Panc1 (cell line): ENCODE measurements around the gene PRKCB. TPM values are rescaled to one million over a fixed set of nuclear protein-coding genes. Genes with fewer than 3 reads are reported as not detected.

ENCODE experiments used
- ATAC-seq: fragments of 200-7000 bp; cut with Tn5 transposase; 2 replicates; pipeline ENCODE4 v1.9.1; 2020; ENCODE audit warnings: mild to moderate bottlenecking, moderate library complexity
- BruUV-seq: library from RNA; stranded (reverse); fragments of 400-500 nt; replicated peaks from 2 replicates; lab custom pipeline; 2021; lab: Mats Ljungman, UMichigan
- CTCF ChIA-PET: fragments of 300-600 bp; sonication (Branson Sonifier 250); formaldehyde crosslinking; loops from one replicate; lab custom pipeline; 2022; ENCODE audit warnings: antibody characterized with exemption; lab: Charles Lee
- POLR2A ChIA-PET: fragments of 300-600 bp; sonication (Branson Sonifier 250); formaldehyde crosslinking; loops from one replicate; lab custom pipeline; 2022; ENCODE audit warnings: antibody characterized with exemption; lab: Charles Lee
- DNase-seq: peaks from one replicate; pipeline ENCODE4 v3.0.0-alpha.2; 2010; ENCODE audit warnings: low read depth, low spot score
- H3K27ac ChIP-seq: 2 replicates; pipeline ENCODE4 v1.5.1; 2011; ENCODE audit warnings: mild to moderate bottlenecking, low read length, inconsistent platforms
- H3K27me3 ChIP-seq: fragments of 200-500 bp; sonication (Bioruptor generic); 2 replicates; pipeline ENCODE4 v1.6.0; 2014; ENCODE audit warnings: low read length, inconsistent platforms; ENCODE audit not compliant: control insufficient read depth, insufficient read depth
- H3K36me3 ChIP-seq: fragments of 200-500 bp; sonication (Bioruptor generic); 2 replicates; pipeline ENCODE4 v1.5.1; 2014; ENCODE audit warnings: inconsistent platforms, mild to moderate bottlenecking, low read length, moderate library complexity; ENCODE audit not compliant: control insufficient read depth, insufficient read depth
- H3K4me1 ChIP-seq: 2 replicates; pipeline ENCODE4 v1.5.1; 2011; ENCODE audit warnings: inconsistent platforms, mild to moderate bottlenecking, low read length, moderate library complexity; ENCODE audit not compliant: control insufficient read depth, insufficient read depth
- H3K4me3 ChIP-seq, 2 experiments: 2 replicates each; pipeline ENCODE4 v1.5.1; 2011 to 2012; ENCODE audit warnings: low read depth in 2 of 2, low read length in 2 of 2, mild to moderate bottlenecking in 2 of 2, inconsistent platforms in 1 of 2, moderate library complexity in 1 of 2
- H3K9me3 ChIP-seq: fragments of 200-500 bp; sonication (Bioruptor generic); 2 replicates; pipeline ENCODE4 v1.5.1; 2014; ENCODE audit warnings: low read depth, mild to moderate bottlenecking, inconsistent platforms, low read length, moderate library complexity; ENCODE audit not compliant: control insufficient read depth, insufficient read depth
- POLR2AphosphoS5 ChIP-seq: IDR thresholded peaks from 2 replicates; pipeline ENCODE4 v1.6.1; 2012; ENCODE audit warnings: mild to moderate bottlenecking, low read depth, low read length, moderate library complexity
- SIN3A ChIP-seq: IDR thresholded peaks from 2 replicates; pipeline ENCODE4 v1.6.1; 2012; ENCODE audit warnings: low read depth, mild to moderate bottlenecking, low read length, moderate library complexity, borderline replicate concordance; ENCODE audit not compliant: insufficient read depth
- TCF7L2 ChIP-seq: IDR thresholded peaks from 2 replicates; pipeline ENCODE4 v1.6.1; 2011; ENCODE audit warnings: mild to moderate bottlenecking, low read depth, low read length, inconsistent platforms
- in situ Hi-C: cut with HindIII; loops from 2 replicates; pipeline ENCODE4 v1.10.0; 2016; ENCODE audit warnings: low sequenced_read_pairs, low pct_unique_long_range_greater_than_20kb
- intact Hi-C: fragments of 100-400 bp; cut with micrococcal nuclease; formaldehyde crosslinking; loops from one replicate; pipeline ENCODE4 v1.10.0; 2022; ENCODE audit not compliant: unreplicated experiment
- total RNA-seq: library from RNA; stranded (reverse); gene quantifications from one replicate; pipeline ENCODE4 v1.2.1, GENCODE V29; 2021; ENCODE audit not compliant: unreplicated experiment
- TF ChIP-seq, protein P1 (sequence below): fragments of 450-650 bp; IDR thresholded peaks from 2 replicates; pipeline ENCODE4 v1.5.1; 2017; ENCODE audit warnings: mild to moderate bottlenecking
- TF ChIP-seq, protein P2 (sequence below), 2 experiments: IDR thresholded peaks; 2 replicates each; pipeline ENCODE4 v1.6.1; 2011 to 2012; ENCODE audit warnings: low read depth in 2 of 2, control low read depth in 1 of 2, low read length in 1 of 2, mild to moderate bottlenecking in 1 of 2, moderate library complexity in 1 of 2; ENCODE audit not compliant: insufficient read depth in 1 of 2

PRKCB gene
- total RNA-seq, 1 experiment from 2014 or later, result 0.41 TPM

DNA sequence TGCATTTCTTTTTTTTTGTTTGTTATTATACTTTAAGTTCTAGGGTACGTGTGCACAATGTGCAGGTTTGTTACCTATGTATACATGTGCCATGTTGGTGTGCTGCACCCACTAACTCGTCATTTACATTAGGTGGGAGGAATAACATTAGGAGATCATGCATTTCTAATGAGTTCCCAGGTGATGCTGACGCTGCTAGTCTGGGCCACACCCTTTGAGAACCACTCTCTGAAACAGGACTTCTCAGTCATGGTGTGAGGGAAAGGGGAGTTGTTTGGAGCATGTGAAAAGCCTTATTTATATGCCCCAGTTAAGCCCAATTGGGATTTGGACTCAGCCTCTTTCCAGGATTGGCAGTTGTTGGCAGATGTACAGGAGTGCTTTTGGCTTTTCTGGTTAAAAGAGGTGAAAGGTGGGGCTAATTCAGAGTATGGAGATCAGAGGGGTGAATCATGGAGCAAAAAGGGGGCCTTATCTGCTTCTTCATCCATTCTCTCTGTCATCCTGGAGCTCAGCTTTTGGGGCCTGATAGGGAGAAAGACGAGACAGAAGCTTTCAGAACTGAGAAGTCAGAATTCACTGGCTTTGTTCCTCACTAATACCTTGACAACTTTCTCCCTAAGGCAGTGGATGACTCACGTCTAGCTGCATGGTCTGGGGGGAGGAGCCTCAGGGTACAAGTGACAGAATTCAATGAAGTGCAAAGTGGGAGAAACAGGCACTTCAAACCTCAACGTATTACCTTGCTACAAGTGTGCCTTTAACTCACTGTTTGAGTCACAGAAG is 240.3 kb downstream of the PRKCB start:
- H3K27me3 ChIP-seq, result peaks cover 12% of the 10 kb centered on the region; the same call in 1 of the 2 replicates
- H3K4me1 ChIP-seq, result no peaks in the 10 kb centered on the region; the same call in 1 of the 2 replicates
- ATAC-seq (no peak), DNase-seq (no peak)
- H3K9me3 ChIP-seq, result no peaks in the 10 kb centered on the region
- POLR2A ChIA-PET, result no interaction called here
- intact Hi-C loops (loop anchor here (10.0 kb wide), 1 partner anchor 169 kb away; no protein-coding TSS in a partner anchor), in situ Hi-C loops (no loop called here)
- H3K36me3 ChIP-seq, result no peaks in the 10 kb centered on the region
- no peak overlapping the region for H3K4me3 ChIP-seq
- TF ChIP-seq, protein P1, sequence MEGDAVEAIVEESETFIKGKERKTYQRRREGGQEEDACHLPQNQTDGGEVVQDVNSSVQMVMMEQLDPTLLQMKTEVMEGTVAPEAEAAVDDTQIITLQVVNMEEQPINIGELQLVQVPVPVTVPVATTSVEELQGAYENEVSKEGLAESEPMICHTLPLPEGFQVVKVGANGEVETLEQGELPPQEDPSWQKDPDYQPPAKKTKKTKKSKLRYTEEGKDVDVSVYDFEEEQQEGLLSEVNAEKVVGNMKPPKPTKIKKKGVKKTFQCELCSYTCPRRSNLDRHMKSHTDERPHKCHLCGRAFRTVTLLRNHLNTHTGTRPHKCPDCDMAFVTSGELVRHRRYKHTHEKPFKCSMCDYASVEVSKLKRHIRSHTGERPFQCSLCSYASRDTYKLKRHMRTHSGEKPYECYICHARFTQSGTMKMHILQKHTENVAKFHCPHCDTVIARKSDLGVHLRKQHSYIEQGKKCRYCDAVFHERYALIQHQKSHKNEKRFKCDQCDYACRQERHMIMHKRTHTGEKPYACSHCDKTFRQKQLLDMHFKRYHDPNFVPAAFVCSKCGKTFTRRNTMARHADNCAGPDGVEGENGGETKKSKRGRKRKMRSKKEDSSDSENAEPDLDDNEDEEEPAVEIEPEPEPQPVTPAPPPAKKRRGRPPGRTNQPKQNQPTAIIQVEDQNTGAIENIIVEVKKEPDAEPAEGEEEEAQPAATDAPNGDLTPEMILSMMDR, result no peak
- TF ChIP-seq TCF7L2, result no peak
- no peak for TF ChIP-seq POLR2AphosphoS5
- TF ChIP-seq, protein P2, sequence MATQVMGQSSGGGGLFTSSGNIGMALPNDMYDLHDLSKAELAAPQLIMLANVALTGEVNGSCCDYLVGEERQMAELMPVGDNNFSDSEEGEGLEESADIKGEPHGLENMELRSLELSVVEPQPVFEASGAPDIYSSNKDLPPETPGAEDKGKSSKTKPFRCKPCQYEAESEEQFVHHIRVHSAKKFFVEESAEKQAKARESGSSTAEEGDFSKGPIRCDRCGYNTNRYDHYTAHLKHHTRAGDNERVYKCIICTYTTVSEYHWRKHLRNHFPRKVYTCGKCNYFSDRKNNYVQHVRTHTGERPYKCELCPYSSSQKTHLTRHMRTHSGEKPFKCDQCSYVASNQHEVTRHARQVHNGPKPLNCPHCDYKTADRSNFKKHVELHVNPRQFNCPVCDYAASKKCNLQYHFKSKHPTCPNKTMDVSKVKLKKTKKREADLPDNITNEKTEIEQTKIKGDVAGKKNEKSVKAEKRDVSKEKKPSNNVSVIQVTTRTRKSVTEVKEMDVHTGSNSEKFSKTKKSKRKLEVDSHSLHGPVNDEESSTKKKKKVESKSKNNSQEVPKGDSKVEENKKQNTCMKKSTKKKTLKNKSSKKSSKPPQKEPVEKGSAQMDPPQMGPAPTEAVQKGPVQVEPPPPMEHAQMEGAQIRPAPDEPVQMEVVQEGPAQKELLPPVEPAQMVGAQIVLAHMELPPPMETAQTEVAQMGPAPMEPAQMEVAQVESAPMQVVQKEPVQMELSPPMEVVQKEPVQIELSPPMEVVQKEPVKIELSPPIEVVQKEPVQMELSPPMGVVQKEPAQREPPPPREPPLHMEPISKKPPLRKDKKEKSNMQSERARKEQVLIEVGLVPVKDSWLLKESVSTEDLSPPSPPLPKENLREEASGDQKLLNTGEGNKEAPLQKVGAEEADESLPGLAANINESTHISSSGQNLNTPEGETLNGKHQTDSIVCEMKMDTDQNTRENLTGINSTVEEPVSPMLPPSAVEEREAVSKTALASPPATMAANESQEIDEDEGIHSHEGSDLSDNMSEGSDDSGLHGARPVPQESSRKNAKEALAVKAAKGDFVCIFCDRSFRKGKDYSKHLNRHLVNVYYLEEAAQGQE (IDR thresholded peaks at IDR 0.05; ENCODE audit: insufficient read depth in 1 of 2, low read depth in 2 of 2, low read length in 1 of 2), result no peak
- TF ChIP-seq SIN3A, result no peak
- CTCF ChIA-PET, result no interaction called here
- BruUV-seq, result no TSS peak
- H3K27ac ChIP-seq, result no peak overlapping the region

DNA sequence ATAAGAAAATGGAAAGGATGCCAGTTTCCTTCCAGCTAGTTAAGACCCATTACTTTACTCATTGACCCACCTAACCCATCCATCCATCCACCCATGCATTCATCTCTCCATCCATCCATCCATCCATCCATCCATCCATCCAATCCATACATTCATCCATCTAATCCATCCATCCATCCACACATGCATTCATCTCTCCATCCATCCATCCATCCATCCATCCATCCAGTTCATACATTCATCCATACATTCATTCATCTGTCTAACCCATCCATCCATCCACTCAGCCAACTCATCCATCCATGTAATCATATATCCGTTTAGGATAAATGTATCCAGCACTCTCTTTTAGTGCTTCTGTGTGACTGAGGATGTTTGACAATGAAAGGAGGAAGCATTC is 241.5 kb downstream of the PRKCB start:
- no peak overlapping the region for H3K4me3 ChIP-seq
- ChIA-PET POLR2A (no interaction called here), CTCF (no interaction called here)

More for the DNA sequence above, 241.5 kb downstream of the PRKCB start:
- no peak for ATAC-seq
- intact Hi-C loops (loop anchor here (10.0 kb wide), 1 partner anchor 168 kb away; no protein-coding TSS in a partner anchor), in situ Hi-C loops (no loop called here)
- H3K9me3 ChIP-seq, result no peaks in the 10 kb centered on the region
- no peak overlapping the region for H3K27ac ChIP-seq
- BruUV-seq, result no TSS peak
- no peak for DNase-seq
- H3K27me3 ChIP-seq, result peaks cover 12% of the 10 kb centered on the region; the same call in 1 of the 2 replicates
- H3K4me1 ChIP-seq, result no peaks in the 10 kb centered on the region; the same call in 1 of the 2 replicates
- TF ChIP-seq, protein P1, result no peak
- TF ChIP-seq, protein P2 (IDR thresholded peaks at IDR 0.05; ENCODE audit: insufficient read depth in 1 of 2, low read depth in 2 of 2, low read length in 1 of 2), result no peak
- no peak for TF ChIP-seq POLR2AphosphoS5
- TF ChIP-seq SIN3A, result no peak
- TF ChIP-seq TCF7L2, result no peak
- no peaks in the 10 kb centered on the region for H3K36me3 ChIP-seq
